Measurements from ENCODE around the gene TUBB2A.

DNA sequence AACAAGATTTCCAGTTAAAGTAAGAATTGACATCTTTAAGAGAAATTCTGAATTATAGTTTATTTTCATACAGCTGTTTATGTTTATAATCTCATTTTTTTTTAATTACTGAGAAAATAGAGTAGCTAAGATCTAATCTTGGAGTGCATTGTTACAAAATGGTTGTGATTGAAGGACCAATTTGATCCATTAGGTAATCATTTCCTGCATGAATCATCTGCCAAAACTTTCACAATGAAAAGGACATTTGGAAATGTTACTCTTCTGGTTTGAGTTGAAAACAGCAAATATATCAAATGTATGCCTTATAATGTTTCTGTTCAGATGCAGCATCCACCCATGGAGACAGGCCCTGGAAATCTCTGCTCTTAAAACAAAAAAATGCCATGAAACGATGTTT is 19.0 kb downstream of the TUBB2A start:
- no peak for TF ChIP-seq ZBTB38 (CRISPR knock-in tag; IDR thresholded peaks at IDR 0.05)
- TF ChIP-seq NR2F6 (IDR thresholded peaks at IDR 0.05), result no peak
- TF ChIP-seq NR2F6 (CRISPR knock-in tag; IDR thresholded peaks at IDR 0.05), result no peak
- no peak for TF ChIP-seq MTF1 (CRISPR knock-in tag; IDR thresholded peaks at IDR 0.05)
- TF ChIP-seq ARID2 (CRISPR knock-in tag; IDR thresholded peaks at IDR 0.05; ENCODE audit: borderline replicate concordance), result no peak
- no peak for TF ChIP-seq ZNF230 (CRISPR knock-in tag; IDR thresholded peaks at IDR 0.05)
- TF ChIP-seq, protein P1, sequence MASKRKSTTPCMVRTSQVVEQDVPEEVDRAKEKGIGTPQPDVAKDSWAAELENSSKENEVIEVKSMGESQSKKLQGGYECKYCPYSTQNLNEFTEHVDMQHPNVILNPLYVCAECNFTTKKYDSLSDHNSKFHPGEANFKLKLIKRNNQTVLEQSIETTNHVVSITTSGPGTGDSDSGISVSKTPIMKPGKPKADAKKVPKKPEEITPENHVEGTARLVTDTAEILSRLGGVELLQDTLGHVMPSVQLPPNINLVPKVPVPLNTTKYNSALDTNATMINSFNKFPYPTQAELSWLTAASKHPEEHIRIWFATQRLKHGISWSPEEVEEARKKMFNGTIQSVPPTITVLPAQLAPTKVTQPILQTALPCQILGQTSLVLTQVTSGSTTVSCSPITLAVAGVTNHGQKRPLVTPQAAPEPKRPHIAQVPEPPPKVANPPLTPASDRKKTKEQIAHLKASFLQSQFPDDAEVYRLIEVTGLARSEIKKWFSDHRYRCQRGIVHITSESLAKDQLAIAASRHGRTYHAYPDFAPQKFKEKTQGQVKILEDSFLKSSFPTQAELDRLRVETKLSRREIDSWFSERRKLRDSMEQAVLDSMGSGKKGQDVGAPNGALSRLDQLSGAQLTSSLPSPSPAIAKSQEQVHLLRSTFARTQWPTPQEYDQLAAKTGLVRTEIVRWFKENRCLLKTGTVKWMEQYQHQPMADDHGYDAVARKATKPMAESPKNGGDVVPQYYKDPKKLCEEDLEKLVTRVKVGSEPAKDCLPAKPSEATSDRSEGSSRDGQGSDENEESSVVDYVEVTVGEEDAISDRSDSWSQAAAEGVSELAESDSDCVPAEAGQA (IDR thresholded peaks at IDR 0.05; ENCODE audit: low read depth), result no peak
- TF ChIP-seq, protein P1 (CRISPR knock-in tag; IDR thresholded peaks at IDR 0.05; ENCODE audit: borderline replicate concordance), result no peak
- TF ChIP-seq, protein P2, sequence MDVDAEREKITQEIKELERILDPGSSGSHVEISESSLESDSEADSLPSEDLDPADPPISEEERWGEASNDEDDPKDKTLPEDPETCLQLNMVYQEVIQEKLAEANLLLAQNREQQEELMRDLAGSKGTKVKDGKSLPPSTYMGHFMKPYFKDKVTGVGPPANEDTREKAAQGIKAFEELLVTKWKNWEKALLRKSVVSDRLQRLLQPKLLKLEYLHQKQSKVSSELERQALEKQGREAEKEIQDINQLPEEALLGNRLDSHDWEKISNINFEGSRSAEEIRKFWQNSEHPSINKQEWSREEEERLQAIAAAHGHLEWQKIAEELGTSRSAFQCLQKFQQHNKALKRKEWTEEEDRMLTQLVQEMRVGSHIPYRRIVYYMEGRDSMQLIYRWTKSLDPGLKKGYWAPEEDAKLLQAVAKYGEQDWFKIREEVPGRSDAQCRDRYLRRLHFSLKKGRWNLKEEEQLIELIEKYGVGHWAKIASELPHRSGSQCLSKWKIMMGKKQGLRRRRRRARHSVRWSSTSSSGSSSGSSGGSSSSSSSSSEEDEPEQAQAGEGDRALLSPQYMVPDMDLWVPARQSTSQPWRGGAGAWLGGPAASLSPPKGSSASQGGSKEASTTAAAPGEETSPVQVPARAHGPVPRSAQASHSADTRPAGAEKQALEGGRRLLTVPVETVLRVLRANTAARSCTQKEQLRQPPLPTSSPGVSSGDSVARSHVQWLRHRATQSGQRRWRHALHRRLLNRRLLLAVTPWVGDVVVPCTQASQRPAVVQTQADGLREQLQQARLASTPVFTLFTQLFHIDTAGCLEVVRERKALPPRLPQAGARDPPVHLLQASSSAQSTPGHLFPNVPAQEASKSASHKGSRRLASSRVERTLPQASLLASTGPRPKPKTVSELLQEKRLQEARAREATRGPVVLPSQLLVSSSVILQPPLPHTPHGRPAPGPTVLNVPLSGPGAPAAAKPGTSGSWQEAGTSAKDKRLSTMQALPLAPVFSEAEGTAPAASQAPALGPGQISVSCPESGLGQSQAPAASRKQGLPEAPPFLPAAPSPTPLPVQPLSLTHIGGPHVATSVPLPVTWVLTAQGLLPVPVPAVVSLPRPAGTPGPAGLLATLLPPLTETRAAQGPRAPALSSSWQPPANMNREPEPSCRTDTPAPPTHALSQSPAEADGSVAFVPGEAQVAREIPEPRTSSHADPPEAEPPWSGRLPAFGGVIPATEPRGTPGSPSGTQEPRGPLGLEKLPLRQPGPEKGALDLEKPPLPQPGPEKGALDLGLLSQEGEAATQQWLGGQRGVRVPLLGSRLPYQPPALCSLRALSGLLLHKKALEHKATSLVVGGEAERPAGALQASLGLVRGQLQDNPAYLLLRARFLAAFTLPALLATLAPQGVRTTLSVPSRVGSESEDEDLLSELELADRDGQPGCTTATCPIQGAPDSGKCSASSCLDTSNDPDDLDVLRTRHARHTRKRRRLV (CRISPR knock-in tag; IDR thresholded peaks at IDR 0.05), result no peak
- TF ChIP-seq, protein P3, sequence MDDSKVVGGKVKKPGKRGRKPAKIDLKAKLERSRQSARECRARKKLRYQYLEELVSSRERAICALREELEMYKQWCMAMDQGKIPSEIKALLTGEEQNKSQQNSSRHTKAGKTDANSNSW (CRISPR knock-in tag; IDR thresholded peaks at IDR 0.05; ENCODE audit: borderline replicate concordance), result no peak
- TF ChIP-seq, protein P4, sequence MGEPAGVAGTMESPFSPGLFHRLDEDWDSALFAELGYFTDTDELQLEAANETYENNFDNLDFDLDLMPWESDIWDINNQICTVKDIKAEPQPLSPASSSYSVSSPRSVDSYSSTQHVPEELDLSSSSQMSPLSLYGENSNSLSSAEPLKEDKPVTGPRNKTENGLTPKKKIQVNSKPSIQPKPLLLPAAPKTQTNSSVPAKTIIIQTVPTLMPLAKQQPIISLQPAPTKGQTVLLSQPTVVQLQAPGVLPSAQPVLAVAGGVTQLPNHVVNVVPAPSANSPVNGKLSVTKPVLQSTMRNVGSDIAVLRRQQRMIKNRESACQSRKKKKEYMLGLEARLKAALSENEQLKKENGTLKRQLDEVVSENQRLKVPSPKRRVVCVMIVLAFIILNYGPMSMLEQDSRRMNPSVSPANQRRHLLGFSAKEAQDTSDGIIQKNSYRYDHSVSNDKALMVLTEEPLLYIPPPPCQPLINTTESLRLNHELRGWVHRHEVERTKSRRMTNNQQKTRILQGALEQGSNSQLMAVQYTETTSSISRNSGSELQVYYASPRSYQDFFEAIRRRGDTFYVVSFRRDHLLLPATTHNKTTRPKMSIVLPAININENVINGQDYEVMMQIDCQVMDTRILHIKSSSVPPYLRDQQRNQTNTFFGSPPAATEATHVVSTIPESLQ (CRISPR knock-in tag; conservative IDR thresholded peaks at IDR 0.05), result no peak
- TF ChIP-seq, protein P5, sequence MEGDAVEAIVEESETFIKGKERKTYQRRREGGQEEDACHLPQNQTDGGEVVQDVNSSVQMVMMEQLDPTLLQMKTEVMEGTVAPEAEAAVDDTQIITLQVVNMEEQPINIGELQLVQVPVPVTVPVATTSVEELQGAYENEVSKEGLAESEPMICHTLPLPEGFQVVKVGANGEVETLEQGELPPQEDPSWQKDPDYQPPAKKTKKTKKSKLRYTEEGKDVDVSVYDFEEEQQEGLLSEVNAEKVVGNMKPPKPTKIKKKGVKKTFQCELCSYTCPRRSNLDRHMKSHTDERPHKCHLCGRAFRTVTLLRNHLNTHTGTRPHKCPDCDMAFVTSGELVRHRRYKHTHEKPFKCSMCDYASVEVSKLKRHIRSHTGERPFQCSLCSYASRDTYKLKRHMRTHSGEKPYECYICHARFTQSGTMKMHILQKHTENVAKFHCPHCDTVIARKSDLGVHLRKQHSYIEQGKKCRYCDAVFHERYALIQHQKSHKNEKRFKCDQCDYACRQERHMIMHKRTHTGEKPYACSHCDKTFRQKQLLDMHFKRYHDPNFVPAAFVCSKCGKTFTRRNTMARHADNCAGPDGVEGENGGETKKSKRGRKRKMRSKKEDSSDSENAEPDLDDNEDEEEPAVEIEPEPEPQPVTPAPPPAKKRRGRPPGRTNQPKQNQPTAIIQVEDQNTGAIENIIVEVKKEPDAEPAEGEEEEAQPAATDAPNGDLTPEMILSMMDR (CRISPR knock-in tag; IDR thresholded peaks at IDR 0.05), result no peak
- TF ChIP-seq POLR2A (IDR thresholded peaks at IDR 0.05; ENCODE audit: insufficient read depth in 1 of 2, low read depth in 2 of 2, low read length in 2 of 2), result no peak
- TF ChIP-seq PAF1 (CRISPR knock-in tag; IDR thresholded peaks at IDR 0.05), result no peak
- TF ChIP-seq ZSCAN30 (CRISPR knock-in tag; IDR thresholded peaks at IDR 0.05), result no peak

All from HepG2 (cell line).